Psoas muscle (tissue), 8 donors: ENCODE measurements around the gene TENM3. TPM values are rescaled to one million over a fixed set of nuclear protein-coding genes. Genes with fewer than 3 reads are reported as not detected.

ENCODE experiments used
- ATAC-seq, 4 donors: fragments of 200-7000 bp; cut with Tn5 transposase; one replicate each; pipeline ENCODE4 v1.9.1; 2020; ENCODE audit warnings: moderate library complexity in 3 of 4, mild to moderate bottlenecking in 2 of 4
- DNase-seq, 2 donors: peaks; one replicate each; pipeline ENCODE4 v3.0.0-alpha.2; 2020
- H3K27ac ChIP-seq: fragments of 200-600 bp; one replicate; pipeline ENCODE4 v1.8.0; 2022
- H3K27me3 ChIP-seq, 3 donors: fragments of 200-600 bp in 1 of 3; one replicate each; pipeline versions ENCODE4 v1.6.1 to v1.8.0; 2013 to 2022; ENCODE audit warnings: low read length in 2 of 3, mild to moderate bottlenecking in 2 of 3, moderate library complexity in 1 of 3; ENCODE audit not compliant: insufficient read depth in 3 of 3
- H3K36me3 ChIP-seq, 2 donors: fragments of 200-600 bp in 1 of 2; one replicate each; pipeline versions ENCODE4 v1.6.1 to v1.8.0; 2013 to 2022; ENCODE audit warnings: low read depth in 1 of 2, mild to moderate bottlenecking in 1 of 2, moderate library complexity in 1 of 2; ENCODE audit not compliant: insufficient read depth in 1 of 2
- H3K4me1 ChIP-seq: fragments of 200-600 bp; one replicate; pipeline ENCODE4 v1.8.0; 2022
- H3K4me3 ChIP-seq: fragments of 200-600 bp; one replicate; pipeline ENCODE4 v1.8.0; 2022; ENCODE audit warnings: mild to moderate bottlenecking
- H3K9me3 ChIP-seq: fragments of 200-600 bp; one replicate; pipeline ENCODE4 v1.8.0; 2022
- WGBS, 3 donors: extraction: QIAGEN DNeasy Blood & Tissue Kit; methylation state at CpG; one replicate each; pipeline versions ENCODE4 v1.1.6 to v1.1.7; 2013; 5-methylcytosine and 5-hydroxymethylcytosine counted together
- intact Hi-C, 2 donors: fragments of 100-400 bp; cut with DNase I; formaldehyde crosslinking; loops; one replicate each; pipeline versions ENCODE4 v1.11.0 to v1.14.2; 2022
- polyA plus RNA-seq, 3 donors: library from polyadenylated mRNA; stranded (reverse); fragments of 200-250 nt; gene quantifications; one replicate each; pipeline ENCODE4 v1.2.3, GENCODE V29; 2013
- total RNA-seq, 4 donors: library from RNA; stranded (reverse); fragmentation: NEBNext Ultra II Directional in 2 of 4; extraction: Animal tissue kit (Norgen Biotek cat#: 25700) in 2 of 4; gene quantifications; one replicate each; pipeline versions ENCODE4 v1.2.1 to v1.2.4, GENCODE V29; 2021 to 2023
- TF ChIP-seq, protein P1 (sequence below): fragments of 200-600 bp; IDR thresholded peaks from one replicate; pipeline ENCODE4 v1.8.0; 2022; ENCODE audit warnings: antibody characterized with exemption
- donor health status: healthy with polysubstance abuse.
- donor health status: DM: no; HTN: no; CAD: no; lungs with moderate emphysema.
- donor health status: Bipolar disorder and iron deficiency.
- donor health status: healthy.
- donor health status: DM: yes; HTN: yes; CAD: no.
- donor health status: DM: no; HTN: no; CAD: no.
- donor health status: DM: no; HTN: no; CAD: no.
- donor health status: DM: yes; HTN: yes; CAD: no.

TENM3 gene
- total and polyA plus RNA-seq, 7 donors, result 0.48 to 11.6 (median 5.3) TPM

GRCh38 chr4:182343453-182343852 lies 100.3 kb downstream of the TENM3 start:
- DNase-seq (no peak), ATAC-seq (no peak)
- TF ChIP-seq, protein P1, sequence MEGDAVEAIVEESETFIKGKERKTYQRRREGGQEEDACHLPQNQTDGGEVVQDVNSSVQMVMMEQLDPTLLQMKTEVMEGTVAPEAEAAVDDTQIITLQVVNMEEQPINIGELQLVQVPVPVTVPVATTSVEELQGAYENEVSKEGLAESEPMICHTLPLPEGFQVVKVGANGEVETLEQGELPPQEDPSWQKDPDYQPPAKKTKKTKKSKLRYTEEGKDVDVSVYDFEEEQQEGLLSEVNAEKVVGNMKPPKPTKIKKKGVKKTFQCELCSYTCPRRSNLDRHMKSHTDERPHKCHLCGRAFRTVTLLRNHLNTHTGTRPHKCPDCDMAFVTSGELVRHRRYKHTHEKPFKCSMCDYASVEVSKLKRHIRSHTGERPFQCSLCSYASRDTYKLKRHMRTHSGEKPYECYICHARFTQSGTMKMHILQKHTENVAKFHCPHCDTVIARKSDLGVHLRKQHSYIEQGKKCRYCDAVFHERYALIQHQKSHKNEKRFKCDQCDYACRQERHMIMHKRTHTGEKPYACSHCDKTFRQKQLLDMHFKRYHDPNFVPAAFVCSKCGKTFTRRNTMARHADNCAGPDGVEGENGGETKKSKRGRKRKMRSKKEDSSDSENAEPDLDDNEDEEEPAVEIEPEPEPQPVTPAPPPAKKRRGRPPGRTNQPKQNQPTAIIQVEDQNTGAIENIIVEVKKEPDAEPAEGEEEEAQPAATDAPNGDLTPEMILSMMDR, result no peak
- no peaks in the 10 kb centered on the region for H3K9me3 ChIP-seq
- 38 to 40% (median 39%) methylated on average over 4 of the region's 4 CpGs for WGBS, 3 donors
- H3K36me3 ChIP-seq, result no peaks in the 10 kb centered on the region
- no peaks in the 10 kb centered on the region for H3K27me3 ChIP-seq
- intact Hi-C loops, result loop anchor here in 1 of 2 donors (1.0 kb wide), 1 partner anchor 25 kb away; no protein-coding TSS in a partner anchor
- no peaks in the 10 kb centered on the region for H3K4me1 ChIP-seq
- no peak overlapping the region for H3K27ac ChIP-seq
- H3K4me3 ChIP-seq, result no peak overlapping the region

DNA sequence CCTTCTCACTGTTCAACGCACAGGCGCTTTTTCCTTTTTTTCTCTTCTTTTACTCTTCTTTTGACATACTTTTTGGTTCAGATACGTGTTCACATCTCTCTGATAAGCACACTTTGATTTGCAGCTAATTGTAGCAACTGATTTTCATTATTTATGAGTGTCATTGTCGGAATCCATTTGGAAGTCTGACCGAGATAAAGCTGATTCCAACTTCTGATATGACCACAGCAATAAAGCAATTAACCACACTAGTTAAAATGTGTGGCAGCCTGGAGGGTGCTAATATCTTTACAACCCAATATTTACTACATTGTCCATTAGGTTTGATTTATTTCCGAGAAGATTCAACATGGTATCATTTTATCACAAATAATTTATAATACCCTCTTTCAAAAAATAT lies 101.8 kb downstream of the TENM3 start:
- ATAC-seq, result no peak
- Histone ChIP-seq H3K9me3 (no peaks in the 10 kb centered on the region), H3K27me3 (no peaks in the 10 kb centered on the region), H3K4me3 (no peak overlapping the region), H3K36me3 (no peaks in the 10 kb centered on the region), H3K4me1 (no peaks in the 10 kb centered on the region), H3K27ac (no peak overlapping the region)
- DNase-seq, result no peak
- 73 to 79% (median 75%) methylated on average over 6 of the region's 6 CpGs for WGBS, 3 donors
- TF ChIP-seq, protein P1, result no peak
- intact Hi-C loops, result no loop called here

DNA sequence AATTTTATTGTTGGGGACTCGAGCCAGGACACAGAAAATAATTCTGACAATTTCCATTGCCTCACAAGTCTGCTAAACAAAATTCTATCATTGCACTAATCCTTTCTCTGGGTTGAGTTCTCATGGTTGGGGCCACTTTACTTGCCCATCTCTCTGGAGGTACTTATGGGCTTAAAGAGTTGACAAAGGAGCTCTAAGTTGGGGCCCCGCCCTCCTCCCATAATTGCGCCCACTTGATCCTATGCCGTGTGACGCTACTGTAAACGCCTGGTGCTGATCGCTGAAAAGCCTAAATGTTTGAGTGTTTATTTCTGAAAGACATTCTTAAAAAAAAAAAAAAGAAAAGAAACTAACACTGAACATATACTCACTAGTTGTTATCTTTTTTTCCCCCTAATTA lies 103.0 kb downstream of the TENM3 start:
- intact Hi-C loops, result no loop called here
- H3K27me3 ChIP-seq, result no peaks in the 10 kb centered on the region

GRCh38 chr4:182346675-182347375 lies 103.6 kb downstream of the TENM3 start:
- no peak for ATAC-seq
- no peaks in the 10 kb centered on the region for H3K36me3 ChIP-seq
- DNase-seq, result no peak
- 67 to 73% (median 68%) methylated on average over 11 of the region's 11 CpGs for WGBS, 3 donors
- intact Hi-C loops, result no loop called here
- no peak overlapping the region for H3K4me3 ChIP-seq
- H3K4me1 ChIP-seq, result no peaks in the 10 kb centered on the region
- H3K27me3 ChIP-seq, result no peaks in the 10 kb centered on the region
- H3K9me3 ChIP-seq, result no peaks in the 10 kb centered on the region
- no peak overlapping the region for H3K27ac ChIP-seq
- TF ChIP-seq, protein P1, result no peak

More for the DNA sequence above, 103.0 kb downstream of the TENM3 start:
- H3K36me3 ChIP-seq, result no peaks in the 10 kb centered on the region
- H3K27ac ChIP-seq, result no peak overlapping the region
- H3K9me3 ChIP-seq, result no peaks in the 10 kb centered on the region
- 82 to 86% (median 84%) methylated on average over 7 of the region's 7 CpGs for WGBS, 3 donors
- DNase-seq (no peak), ATAC-seq (no peak)
- H3K4me1 ChIP-seq, result no peaks in the 10 kb centered on the region
- TF ChIP-seq, protein P1, result no peak
- no peak overlapping the region for H3K4me3 ChIP-seq
